Measurements from ENCODE around the gene HOXD9. TPM values are rescaled to one million over a fixed set of nuclear protein-coding genes. Genes with fewer than 3 reads are reported as not detected.

HOXD9 gene
- total RNA-seq, 2 experiments from 2014 or later: not detected

- no peak overlapping the region for H3K27ac ChIP-seq (ENCODE audit: low read depth, low read length, poor library complexity, severe bottlenecking)
- CTCF ChIA-PET (ENCODE audit: unreplicated experiment): interaction anchor here (0.6 to 1.4 kb wide), 6 partner anchors 34 to 1887 kb away, joined by 3 to 6 read pairs (median 4); no protein-coding TSS in a partner anchor
- H3K4me3 ChIP-seq (ENCODE audit: low read depth, low read length, poor library complexity, severe bottlenecking): no peak overlapping the region
- no peaks in the 10 kb centered on the region for H4K20me1 ChIP-seq (ENCODE audit: insufficient read depth, low read length)
- H3K79me2 ChIP-seq (ENCODE audit: insufficient read depth, low read depth, low read length): no peaks in the 10 kb centered on the region
- H3K9me2 ChIP-seq (ENCODE audit: insufficient read depth, low read length): no peaks in the 10 kb centered on the region
- H3K36me3 ChIP-seq (ENCODE audit: insufficient read depth, low read length): no peaks in the 10 kb centered on the region
- no TSS peak for BruUV-seq (replicated peaks)
- no peak overlapping the region for H2AFZ ChIP-seq (ENCODE audit: low read length)
- intact Hi-C loops (cut with micrococcal nuclease; ENCODE audit: unreplicated experiment): loop anchor here (5.0 kb wide), 1 partner anchor 424 kb away; no protein-coding TSS in a partner anchor
- DNase-seq (ENCODE audit: low spot score): no peak
- H3K4me2 ChIP-seq (ENCODE audit: low read length): no peak overlapping the region
- no peaks in the 10 kb centered on the region for H3K9me3 ChIP-seq (ENCODE audit: low read length)
- H3K4me1 ChIP-seq (ENCODE audit: insufficient read depth, low read length, poor library complexity, severe bottlenecking): no peaks in the 10 kb centered on the region
- POLR2A ChIA-PET: interaction anchor here (0.6 kb wide), 1 partner anchor 689 kb away, joined by 3 read pairs; no protein-coding TSS in a partner anchor
- TF ChIP-seq EZH2phosphoT487 (IDR thresholded peaks at IDR 0.05; ENCODE audit: borderline replicate concordance, low read depth, low read length) (no peak), CTCF (conservative IDR thresholded peaks at IDR 0.05; ENCODE audit: low read length) (no peak)
These were observed 5.9 kb downstream of the HOXD9 start for GRCh38 chr2:176128172-176128981.

- BruUV-seq (replicated peaks): no TSS peak
- Histone ChIP-seq H3K27ac (ENCODE audit: low read depth, low read length, poor library complexity, severe bottlenecking) (no peak within 1 kb of the TSS), H3K9me2 (ENCODE audit: insufficient read depth, low read length) (no peaks in the 10 kb centered on the region), H3K4me2 (ENCODE audit: low read length) (no peak within 1 kb of the TSS), H3K4me1 (ENCODE audit: insufficient read depth, low read length, poor library complexity, severe bottlenecking) (no peaks in the 10 kb centered on the region), H3K9me3 (ENCODE audit: low read length) (no peaks in the 10 kb centered on the region), H3K4me3 (ENCODE audit: low read depth, low read length, poor library complexity, severe bottlenecking) (no peak within 1 kb of the TSS), H3K79me2 (ENCODE audit: insufficient read depth, low read depth, low read length) (no peaks in the 10 kb centered on the region), H4K20me1 (ENCODE audit: insufficient read depth, low read length) (no peaks in the 10 kb centered on the region), H3K36me3 (ENCODE audit: insufficient read depth, low read length) (no peaks in the 10 kb centered on the region), H2AFZ (ENCODE audit: low read length) (no peak within 1 kb of the TSS)
- TF ChIP-seq CTCF (conservative IDR thresholded peaks at IDR 0.05; ENCODE audit: low read length) (no peak), EZH2phosphoT487 (IDR thresholded peaks at IDR 0.05; ENCODE audit: borderline replicate concordance, low read depth, low read length) (no peak)
- ChIA-PET CTCF (ENCODE audit: unreplicated experiment) (no interaction called here), POLR2A (no interaction called here)
- DNase-seq (ENCODE audit: low spot score): no peak
- intact Hi-C loops (cut with micrococcal nuclease; ENCODE audit: unreplicated experiment): loop anchor here (5.0 kb wide), 1 partner anchor 423 kb away; no protein-coding TSS in a partner anchor
These were observed 6.7 kb downstream of the HOXD9 start, which contains the start of gene HOXD8 for GRCh38 chr2:176128982-176129796. Gene HOXD8 (plus strand): TSS chr2:176129705. CDS start chr2:176130367, 662 bp downstream.
